ENCODE results near the gene OR13C4.
"Not testable (repeated sequence)": the region's sequence is repeated elsewhere in the genome, so short reads cannot be mapped to it uniquely, and the experiment has no call there.

Gene OR13C4

DNA sequence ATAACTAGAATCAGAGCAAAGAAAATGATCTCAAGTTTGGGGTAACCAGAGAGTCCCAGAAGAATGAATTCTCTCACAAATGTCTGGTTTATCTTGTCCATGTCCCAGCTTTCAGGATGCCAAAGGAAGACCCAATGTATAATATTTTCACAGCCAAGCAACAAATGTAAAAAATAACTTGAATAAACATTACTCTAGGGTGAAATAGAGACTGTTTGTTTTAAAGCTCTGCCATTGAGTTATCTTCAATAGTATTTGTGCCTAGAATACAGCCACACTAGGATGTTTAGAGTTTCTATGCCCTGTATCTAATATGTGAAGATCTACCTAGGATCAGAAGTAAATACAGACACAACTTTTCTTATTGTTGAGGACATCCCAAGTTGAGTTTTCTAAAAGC lies at the start of gene OR13C4:
TSS of gene OR13C4 (minus strand) at position 101 of the 400 bp plus-strand sequence. CDS start at position 101, 0 bp downstream.
- no peak for DNase-seq

DNA sequence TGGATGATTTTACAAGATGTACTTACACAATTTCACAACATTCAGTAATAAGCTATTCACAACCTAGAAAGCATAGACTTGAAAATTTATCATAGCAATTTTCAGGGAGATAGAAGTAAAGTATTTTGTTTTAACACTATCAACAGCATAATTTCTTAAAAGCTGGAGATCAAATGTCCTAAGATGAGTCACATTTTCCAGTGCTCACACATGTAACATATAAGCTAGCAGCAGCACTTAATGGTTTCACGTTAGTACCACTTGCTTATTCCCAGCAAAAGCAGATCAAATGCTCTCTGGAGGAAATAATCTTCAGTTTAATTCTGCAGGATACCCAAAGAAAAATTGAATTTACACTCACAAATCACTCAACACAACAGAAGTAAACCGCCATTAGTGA lies 48.4 kb upstream of the OR13C4 start:
- DNase-seq, result no peak

- no peak for DNase-seq
Observed at GRCh38 chr9:104572612-104573011, 45.6 kb upstream of the OR13C4 start.

DNA sequence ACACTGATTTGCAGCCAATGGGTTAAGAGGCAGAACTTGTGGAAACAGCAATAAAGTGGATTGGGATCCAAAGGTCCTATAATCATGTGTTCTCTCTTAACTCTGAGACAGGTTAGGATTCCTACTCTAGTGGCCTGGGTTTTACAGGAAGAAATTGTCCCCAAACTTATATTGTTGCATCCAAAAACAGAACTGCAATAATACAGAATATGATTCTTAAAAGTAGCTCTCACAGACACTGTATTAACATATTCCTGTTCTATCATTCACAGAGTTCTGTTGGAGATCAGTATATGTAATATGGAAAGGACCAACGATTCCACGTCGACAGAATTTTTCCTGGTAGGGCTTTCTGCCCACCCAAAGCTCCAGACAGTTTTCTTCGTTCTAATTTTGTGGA lies 41.9 kb upstream of the OR13C4 start, which contains the start of gene OR13C8:
TSS of gene OR13C8 (plus strand) at position 301 of the 400 bp plus-strand sequence. CDS start at position 301, 0 bp downstream.
- no peak for DNase-seq

GRCh38 chr9:104564358-104564757 lies 37.3 kb upstream of the OR13C4 start:
- DNase-seq, result no peak

DNA sequence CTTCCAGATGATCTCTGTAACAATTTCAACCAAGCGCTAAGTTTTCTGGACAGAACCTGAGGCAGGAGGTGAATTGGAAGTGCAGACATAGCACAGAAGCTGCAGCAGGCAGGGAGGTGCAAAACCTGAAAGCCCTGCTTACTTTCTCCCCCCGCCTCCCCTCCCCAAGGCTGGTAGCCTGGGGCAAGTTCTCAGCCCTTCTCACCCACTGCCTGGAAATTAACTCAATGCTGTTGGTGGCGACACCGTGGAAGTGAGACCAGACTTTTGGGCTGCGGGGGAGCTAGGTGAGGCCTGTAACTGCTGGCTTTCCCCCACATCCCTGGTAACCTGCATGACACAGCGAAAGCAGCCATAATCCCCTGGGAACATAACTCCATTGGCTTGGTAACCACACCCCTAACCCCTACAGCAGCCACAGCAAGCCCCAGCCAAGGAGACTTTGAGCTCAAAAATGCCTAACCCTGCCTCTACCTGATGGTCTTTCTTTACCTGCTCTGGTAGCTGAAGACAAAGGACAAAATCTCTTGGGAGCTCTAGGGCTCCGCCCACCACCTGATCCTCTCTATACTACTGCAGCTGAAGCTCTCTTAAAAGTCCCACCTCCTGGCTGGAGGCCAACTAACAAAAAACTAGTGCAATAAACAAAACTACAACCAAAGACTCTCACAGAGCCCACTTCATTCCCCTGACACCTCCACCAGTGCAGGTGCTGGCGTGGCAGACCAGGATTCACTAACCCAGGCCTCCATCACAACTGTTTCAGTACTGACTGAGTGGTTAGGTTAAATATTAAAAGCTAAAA lies 30.0 kb upstream of the OR13C4 start:
- peak; percentile 44 for DNase-seq

DNA sequence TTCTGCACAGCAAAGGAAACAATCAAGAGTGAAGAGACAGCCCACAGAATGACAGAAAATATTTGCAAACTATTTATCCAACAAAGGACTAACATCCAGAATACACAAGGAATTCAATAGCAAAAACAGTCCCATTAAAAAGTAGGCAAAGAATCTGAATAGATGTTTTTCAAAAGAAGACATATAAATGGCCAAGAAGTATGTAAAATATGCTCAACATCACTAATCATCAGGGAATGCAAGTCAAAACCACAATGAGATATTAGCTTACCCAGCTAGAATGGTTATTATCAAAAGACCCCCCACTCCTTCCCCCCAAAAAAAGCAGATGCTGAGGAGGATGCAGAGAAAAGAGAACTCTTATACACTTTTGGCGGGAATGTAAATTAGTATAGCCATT lies 28.5 kb upstream of the OR13C4 start:
- no peak for DNase-seq

GRCh38 chr9:104553261-104553660 lies 26.3 kb upstream of the OR13C4 start:
- no peak for DNase-seq

- DNase-seq, result no peak
Observed at GRCh38 chr9:104544644-104545043, 17.6 kb upstream of the OR13C4 start.

GRCh38 chr9:104539275-104539674 lies 12.3 kb upstream of the OR13C4 start:
- no peak for DNase-seq

- DNase-seq, result no peak
Observed at GRCh38 chr9:104536756-104537155, 9.7 kb upstream of the OR13C4 start, which contains the start of gene OR13C3. TSS of gene OR13C3 (minus strand) at chr9:104536856. CDS start at chr9:104536723, 133 bp downstream.

GRCh38 chr9:104520241-104520640 lies 6.8 kb downstream of the OR13C4 start:
- not testable (repeated sequence) for DNase-seq

DNA sequence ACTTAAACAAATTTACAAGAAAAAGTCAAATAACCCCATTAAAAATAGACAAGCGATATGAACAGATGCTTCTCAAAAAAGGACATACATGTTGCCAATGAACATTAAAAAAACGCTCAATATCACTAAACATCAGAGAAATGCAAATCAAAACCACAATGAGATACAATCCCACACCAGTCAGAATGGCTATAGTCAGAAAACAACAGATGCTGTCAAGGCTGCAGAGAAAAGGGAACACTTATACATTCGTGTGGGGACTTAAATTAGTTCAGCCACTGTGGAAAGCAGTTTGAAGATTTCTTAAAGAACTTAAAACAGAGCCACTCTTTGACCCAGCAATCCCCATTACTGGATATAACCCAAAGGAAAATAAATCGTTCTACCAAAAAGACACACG lies 12.1 kb downstream of the OR13C4 start:
- no peak for DNase-seq

- no peak for DNase-seq
Observed at GRCh38 chr9:104506565-104506964, 20.4 kb downstream of the OR13C4 start.

DNA sequence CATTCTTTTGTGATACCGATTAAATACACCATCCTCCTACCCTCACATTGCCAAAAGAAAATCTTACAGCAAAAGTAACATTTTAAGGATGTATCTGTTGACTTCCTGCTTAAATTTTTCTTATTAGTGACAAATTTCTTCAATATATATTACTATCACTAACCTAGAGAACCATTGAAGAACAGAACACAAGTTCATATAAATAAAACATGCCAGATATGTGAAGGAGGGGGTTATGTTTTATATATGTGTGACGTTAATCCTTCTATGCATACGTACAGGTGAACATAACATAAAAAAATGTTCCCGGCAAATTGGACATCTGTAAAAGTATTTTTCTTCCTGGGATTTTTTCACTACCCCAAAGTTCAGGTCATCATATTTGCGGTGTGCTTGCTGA lies 23.0 kb downstream of the OR13C4 start, which contains the start of gene OR13F1:
TSS of gene OR13F1 (plus strand) at position 301 of the 400 bp plus-strand sequence. CDS start at position 301, 0 bp downstream.
- no peak for DNase-seq

DNA sequence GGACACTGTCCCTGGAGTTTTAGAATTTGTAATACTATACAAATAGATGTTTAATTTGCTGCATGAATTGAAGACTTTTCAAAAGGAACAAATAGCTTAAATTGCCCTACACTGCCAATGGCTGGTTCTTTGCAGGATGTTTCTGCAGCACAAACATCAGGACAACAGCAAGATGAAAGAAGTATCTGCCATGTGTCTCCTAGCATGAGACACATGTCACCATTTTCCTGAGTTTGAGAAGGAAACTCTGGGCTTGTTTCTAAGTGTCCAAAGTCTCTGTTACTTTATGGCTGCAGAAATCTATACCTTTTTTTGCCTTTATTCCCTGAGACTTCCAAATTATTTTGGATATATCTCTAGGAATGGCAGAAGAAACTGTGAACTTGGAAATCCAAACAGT lies 23.6 kb downstream of the OR13C4 start:
- DNase-seq, result no peak

GRCh38 chr9:104494808-104495207 lies 32.2 kb downstream of the OR13C4 start:
- peak; percentile 58 for DNase-seq

- no peak for DNase-seq
Observed at GRCh38 chr9:104485014-104485413, 42.0 kb downstream of the OR13C4 start.

- no peak for DNase-seq
Observed at GRCh38 chr9:104482921-104483570, 44.0 kb downstream of the OR13C4 start.

All from NCI-H82 (cell line).